GM19395 (cell line): ENCODE data around the gene INPP4B.
"Not testable (repeated sequence)": the region's sequence is repeated elsewhere in the genome, so short reads cannot be mapped to it uniquely, and the experiment has no call there.

Experiments
- ATAC-seq: cut with Tn5 transposase; IDR thresholded peaks from one replicate; pipeline ENCODE4 v1.9.1; 2021; ENCODE audit warnings: mild to moderate bottlenecking, moderate library complexity; ENCODE audit not compliant: unreplicated experiment

The INPP4B gene

GRCh38 chr4:142826503-142827241, 19.4 kb downstream of the INPP4B start:
- ATAC-seq: no peak

- no peak for ATAC-seq
Measured at GRCh38 chr4:142824368-142824767, 21.7 kb downstream of the INPP4B start.

DNA sequence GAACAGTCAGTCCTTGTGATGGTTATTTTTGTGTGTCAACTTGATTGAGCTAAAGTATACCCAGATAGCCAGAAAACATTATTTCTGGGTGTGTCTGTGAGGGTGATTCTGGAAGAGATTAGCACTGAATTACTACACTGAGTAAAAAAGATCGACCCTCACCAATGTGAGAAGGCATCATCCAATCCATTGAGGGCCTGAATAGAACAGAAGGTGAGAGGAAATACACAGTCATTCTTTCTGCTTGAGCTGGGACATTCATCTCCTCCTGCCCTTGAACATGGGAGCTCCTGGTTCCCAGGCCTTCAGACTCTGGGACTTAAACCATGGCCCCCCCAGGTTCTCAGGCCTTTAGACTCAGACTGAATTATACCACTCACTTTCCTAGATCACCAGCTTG, 22.3 kb downstream of the INPP4B start:
- no peak for ATAC-seq

- no peak for ATAC-seq
Measured at GRCh38 chr4:142818476-142818875, 27.6 kb downstream of the INPP4B start.

DNA sequence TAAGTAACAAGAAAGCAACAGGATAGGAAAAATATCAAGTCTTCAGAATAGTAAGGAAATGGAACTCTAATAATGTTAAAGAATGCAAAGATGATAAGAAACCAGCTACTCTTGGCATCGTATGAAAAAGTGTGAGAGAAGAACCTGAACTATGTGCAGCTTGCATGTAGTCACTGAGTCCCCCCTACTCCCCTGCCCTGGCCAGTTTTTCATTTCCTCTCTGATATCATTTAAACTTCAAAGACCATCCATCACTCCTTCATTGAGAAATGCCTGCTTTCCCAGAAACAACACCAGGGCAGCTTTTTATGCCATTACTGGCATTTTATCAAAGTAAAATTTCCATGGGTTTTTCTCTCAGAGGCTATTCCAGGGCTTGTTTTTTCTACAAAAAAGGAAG, 28.1 kb downstream of the INPP4B start:
- no peak for ATAC-seq

DNA sequence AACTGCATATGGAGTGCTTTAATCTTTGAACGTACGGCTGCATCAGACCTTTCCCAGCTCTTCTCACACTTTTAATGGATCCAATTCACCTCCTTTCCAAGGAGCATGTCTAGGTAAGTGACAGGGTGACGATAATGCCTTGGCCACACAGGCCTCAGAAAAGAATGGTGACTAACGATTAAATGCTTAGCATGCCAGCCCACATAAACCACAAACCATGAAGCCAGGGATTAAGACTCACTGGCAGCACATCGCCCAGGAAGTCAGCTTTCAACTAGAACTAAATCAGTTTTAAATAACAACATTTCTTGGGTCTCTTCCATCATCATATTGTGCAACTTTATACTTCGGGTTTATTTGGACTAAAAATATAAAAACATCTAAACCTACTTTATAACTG, 28.7 kb downstream of the INPP4B start:
- no peak for ATAC-seq

DNA sequence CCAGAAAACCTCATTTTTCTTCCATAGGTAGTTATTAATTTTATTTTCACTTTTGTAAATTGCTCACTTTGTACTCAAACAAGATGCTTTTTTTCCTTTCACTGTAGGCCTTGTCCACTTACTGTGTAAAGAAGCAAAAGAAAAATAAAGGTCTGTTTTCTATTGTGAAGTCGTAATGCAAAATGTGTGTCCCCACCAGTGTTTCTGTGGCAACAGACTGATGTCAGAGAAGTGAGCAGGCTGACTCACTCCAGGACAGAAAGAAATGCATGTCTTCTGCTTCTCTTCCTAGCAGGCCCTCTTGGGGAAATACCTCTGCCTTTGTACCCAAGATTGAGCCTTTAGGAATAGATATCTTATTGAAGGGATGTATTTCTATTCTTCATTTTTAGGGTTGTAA, 30.3 kb downstream of the INPP4B start:
- no peak for ATAC-seq

- ATAC-seq: no peak
Measured at GRCh38 chr4:142813388-142813787, 32.7 kb downstream of the INPP4B start.

- ATAC-seq: no peak
Measured at GRCh38 chr4:142812091-142812490, 34.0 kb downstream of the INPP4B start.

- no peak for ATAC-seq
Measured at GRCh38 chr4:142811034-142811433, 35.1 kb downstream of the INPP4B start.

- no peak for ATAC-seq
Measured at GRCh38 chr4:142809559-142809958, 36.5 kb downstream of the INPP4B start.

GRCh38 chr4:142803879-142804278, 42.2 kb downstream of the INPP4B start:
- not testable (repeated sequence) for ATAC-seq

- ATAC-seq: no peak
Measured at GRCh38 chr4:142801966-142802365, 44.1 kb downstream of the INPP4B start.

GRCh38 chr4:142781114-142781513, 65.0 kb downstream of the INPP4B start:
- no peak for ATAC-seq

DNA sequence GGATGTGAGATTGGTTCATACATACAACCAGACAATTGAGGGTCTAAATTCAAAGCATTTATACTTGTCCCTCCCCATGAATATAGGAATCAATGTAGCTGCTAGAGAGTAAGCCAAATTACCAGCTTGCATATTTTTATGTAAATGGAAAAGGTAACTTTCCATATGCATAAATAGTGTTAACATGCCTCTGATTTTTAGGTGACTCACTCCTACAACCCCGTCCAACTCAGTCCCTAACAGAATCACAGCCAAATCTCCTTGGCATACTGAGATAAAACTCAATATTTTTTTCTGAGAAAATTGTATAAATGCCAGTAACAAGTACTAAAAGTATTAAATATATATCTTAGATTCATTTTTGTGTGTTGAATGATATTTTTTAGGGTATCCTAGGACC, 67.2 kb downstream of the INPP4B start:
- ATAC-seq: no peak

DNA sequence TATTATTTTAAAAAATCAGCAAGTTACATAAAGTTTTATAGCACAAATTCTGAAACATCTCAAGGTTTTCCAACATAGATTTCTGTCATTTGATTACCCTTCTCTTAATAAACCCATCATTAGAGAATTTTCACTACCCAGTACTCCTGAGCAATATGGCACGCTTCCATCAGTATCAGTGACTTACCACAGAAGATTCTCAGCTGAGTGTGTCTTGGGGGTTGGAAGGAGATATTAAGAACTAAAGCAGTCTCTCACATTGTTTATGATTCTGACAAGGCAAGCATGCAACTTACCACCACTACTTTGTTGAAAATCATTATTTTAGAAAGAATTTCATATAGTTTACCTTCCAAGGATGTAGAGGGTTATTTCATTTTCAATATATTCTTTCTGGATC, 67.7 kb downstream of the INPP4B start:
- ATAC-seq: no peak

GRCh38 chr4:142777045-142777743, 68.9 kb downstream of the INPP4B start:
- ATAC-seq: no peak

GRCh38 chr4:142776026-142776425, 70.1 kb downstream of the INPP4B start:
- ATAC-seq: no peak

DNA sequence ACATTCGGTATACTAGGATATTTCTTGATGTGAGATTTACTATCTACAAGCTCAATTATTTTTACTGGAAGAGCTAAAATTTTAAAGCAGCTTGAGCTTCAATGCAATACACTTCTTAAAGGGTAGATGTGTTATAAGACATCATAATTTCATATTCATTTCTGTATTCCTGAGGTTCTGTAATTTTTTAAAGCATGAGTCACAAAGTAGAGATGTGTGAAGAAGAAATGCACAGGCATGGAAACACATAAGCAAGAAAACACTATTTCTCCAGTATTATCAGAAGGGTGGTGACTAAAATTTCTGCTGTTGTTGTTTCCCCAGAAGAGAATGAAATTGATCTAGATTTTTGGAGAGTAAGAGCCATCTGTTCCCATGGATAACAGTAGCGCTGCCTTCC, 72.6 kb downstream of the INPP4B start:
- ATAC-seq: no peak

- no peak for ATAC-seq
Measured at GRCh38 chr4:142762280-142762679, 83.8 kb downstream of the INPP4B start.

DNA sequence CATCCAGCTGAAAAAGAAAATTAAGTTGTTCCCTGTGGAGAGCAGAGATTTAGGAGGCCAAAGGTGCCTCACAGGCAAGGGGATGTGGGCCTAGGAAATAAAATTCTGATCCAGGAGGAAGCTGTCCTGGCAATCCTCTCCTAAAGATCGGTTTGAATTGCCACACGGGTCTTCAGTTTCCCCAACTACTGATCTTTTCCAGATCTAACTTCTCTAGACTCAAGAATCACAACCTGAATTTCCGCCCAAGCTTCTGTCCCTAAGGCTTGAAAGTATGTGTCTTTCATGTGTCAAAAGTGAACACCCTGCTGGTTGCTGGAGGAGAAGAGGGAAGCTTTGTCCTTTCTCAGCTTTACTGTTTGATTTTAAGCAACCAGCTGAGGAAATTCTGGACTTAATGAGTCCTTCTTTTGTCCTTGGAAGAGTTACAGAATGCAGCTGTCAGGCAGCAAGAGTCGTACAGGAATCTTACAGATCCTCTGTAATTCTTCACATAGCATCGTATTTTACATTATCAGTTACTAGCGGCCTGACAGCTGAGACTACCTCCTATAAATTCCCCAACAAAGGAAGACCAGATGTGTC, 93.8 kb downstream of the INPP4B start:
- ATAC-seq: no peak

DNA sequence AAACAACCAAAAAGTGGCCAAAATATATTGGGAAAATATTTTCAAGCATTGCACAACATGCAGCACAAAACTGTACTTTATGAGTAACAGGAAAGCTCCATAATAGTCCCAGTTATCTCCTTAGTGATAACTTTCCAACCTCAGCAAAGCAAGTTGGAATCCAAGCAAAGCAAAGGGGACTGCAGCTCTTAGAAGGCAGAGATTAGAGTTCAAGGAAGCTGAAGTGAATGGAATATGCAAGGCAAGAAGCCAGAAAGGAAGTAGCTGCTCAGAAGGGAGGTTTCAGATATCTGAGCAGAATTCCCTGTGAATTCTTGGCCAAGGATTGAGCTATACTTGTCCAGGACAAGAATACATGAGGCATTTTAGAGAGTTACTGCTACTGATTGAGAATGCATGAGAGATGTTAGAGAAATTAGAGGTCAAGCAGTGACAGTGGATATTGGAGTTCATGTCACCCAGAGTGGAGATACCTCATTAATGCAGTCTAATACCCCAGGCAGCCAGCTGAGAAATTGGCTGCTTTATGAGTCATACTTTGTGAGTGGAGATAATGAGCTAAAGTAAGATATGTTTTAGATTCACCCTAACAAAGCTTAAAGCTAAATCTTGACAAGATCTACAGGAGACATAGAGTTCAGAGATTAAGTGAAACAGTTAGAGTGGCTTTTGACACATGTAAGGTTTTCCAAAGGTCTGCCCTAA, 102.8 kb downstream of the INPP4B start:
- ATAC-seq: no peak
